SJSA1 (cell line): ENCODE data around the gene ATG5. TPM values are rescaled to one million over a fixed set of nuclear protein-coding genes. Genes with fewer than 3 reads are reported as not detected.
A peak's percentile ranks its signal among the peaks of the same experiment; 100 is the strongest.

Experiments
- DNase-seq, 2 experiments: peaks; one replicate each; pipeline ENCODE4 v3.0.0-alpha.2; 2015 to 2020; ENCODE audit warnings: low spot score in 2 of 2, low read depth in 1 of 2
- H3K27ac ChIP-seq: fragments of 250-450 bp; sonication (Bioruptor Pico); 2 replicates; pipeline ENCODE4 v1.5.1; 2020; ENCODE audit warnings: mild to moderate bottlenecking, moderate library complexity
- H3K27me3 ChIP-seq: fragments of 250-450 bp; sonication (Bioruptor Pico); replicated peaks from 2 replicates; pipeline ENCODE4 v1.5.1; 2020; ENCODE audit warnings: mild to moderate bottlenecking, moderate library complexity
- H3K36me3 ChIP-seq: fragments of 250-450 bp; sonication (Bioruptor Pico); 2 replicates; pipeline ENCODE4 v1.5.1; 2020; ENCODE audit warnings: mild to moderate bottlenecking
- H3K4me1 ChIP-seq: fragments of 250-450 bp; sonication (Bioruptor Pico); replicated peaks from 2 replicates; pipeline ENCODE4 v1.6.1; 2021; ENCODE audit warnings: mild to moderate bottlenecking
- H3K4me3 ChIP-seq: fragments of 250-450 bp; sonication (Bioruptor Pico); 2 replicates; pipeline ENCODE4 v1.5.1; 2020; ENCODE audit warnings: mild to moderate bottlenecking
- H3K9me3 ChIP-seq: fragments of 250-450 bp; sonication (Bioruptor Pico); replicated peaks from 2 replicates; pipeline ENCODE4 v1.5.1; 2020; ENCODE audit warnings: mild to moderate bottlenecking
- total RNA-seq: library from RNA; depleted of rRNA; stranded (reverse); fragments of >200 nt; shearing (Covaris generic); gene quantifications from 2 replicates; pipeline ENCODE4 v1.2.3, GENCODE V29; 2014

Gene ATG5
- total RNA-seq, 1 experiment from 2014 or later: 68.7 TPM

- Histone ChIP-seq H3K27me3 (no peaks in the 10 kb centered on the region), H3K36me3 (0 out of 2 replicates have a peak, but pooled peaks cover 3% of the 10 kb centered on the region), H3K27ac (no peak overlapping the region), H3K4me1 (peaks cover 26% of the 10 kb centered on the region), H3K9me3 (no peaks in the 10 kb centered on the region), H3K4me3 (no peak overlapping the region)
- no peak for DNase-seq
Observed at GRCh38 chr6:106186172-106186571, 139.4 kb downstream of the ATG5 start.

GRCh38 chr6:106185615-106186014 lies 139.9 kb downstream of the ATG5 start:
- no peaks in the 10 kb centered on the region for H3K9me3 ChIP-seq
- H3K4me1 ChIP-seq: peaks cover 26% of the 10 kb centered on the region
- H3K36me3 ChIP-seq: 0 out of 2 replicates have a peak, but pooled peaks cover 3% of the 10 kb centered on the region
- no peak for DNase-seq
- no peaks in the 10 kb centered on the region for H3K27me3 ChIP-seq
- H3K27ac ChIP-seq: no peak overlapping the region
- H3K4me3 ChIP-seq: no peak overlapping the region

- no peaks in the 10 kb centered on the region for H3K9me3 ChIP-seq
- 0 out of 2 replicates have a peak, but pooled peaks cover 3% of the 10 kb centered on the region for H3K36me3 ChIP-seq
- H3K27me3 ChIP-seq: no peaks in the 10 kb centered on the region
- DNase-seq: no peak
- no peak overlapping the region for H3K4me3 ChIP-seq
- no peak overlapping the region for H3K27ac ChIP-seq
- H3K4me1 ChIP-seq: peaks cover 26% of the 10 kb centered on the region
Observed at GRCh38 chr6:106184629-106185028, 140.9 kb downstream of the ATG5 start.

GRCh38 chr6:106183430-106183829 lies 142.1 kb downstream of the ATG5 start:
- 0 out of 2 replicates have a peak, but pooled peaks cover 3% of the 10 kb centered on the region for H3K36me3 ChIP-seq
- H3K27ac ChIP-seq: no peak overlapping the region
- H3K4me1 ChIP-seq: peaks cover 25% of the 10 kb centered on the region
- no peaks in the 10 kb centered on the region for H3K27me3 ChIP-seq
- no peak overlapping the region for H3K4me3 ChIP-seq
- H3K9me3 ChIP-seq: no peaks in the 10 kb centered on the region
- no peak for DNase-seq

- Histone ChIP-seq H3K4me3 (no peak overlapping the region), H3K9me3 (no peaks in the 10 kb centered on the region), H3K36me3 (0 out of 2 replicates have a peak, but pooled peaks cover 3% of the 10 kb centered on the region), H3K27ac (peak overlapping the region; percentile 63), H3K4me1 (peaks cover 19% of the 10 kb centered on the region), H3K27me3 (no peaks in the 10 kb centered on the region)
- DNase-seq: no peak
Observed at GRCh38 chr6:106182455-106182854, 143.1 kb downstream of the ATG5 start.

- Histone ChIP-seq H3K36me3 (0 out of 2 replicates have a peak, but pooled peaks cover 3% of the 10 kb centered on the region), H3K4me1 (peaks cover 18% of the 10 kb centered on the region), H3K27ac (peak overlapping the region; percentile 63), H3K9me3 (no peaks in the 10 kb centered on the region), H3K27me3 (no peaks in the 10 kb centered on the region), H3K4me3 (no peak overlapping the region)
- DNase-seq: peak in 1 of 2 experiments; percentile 75
Observed at GRCh38 chr6:106181664-106182418, 143.7 kb downstream of the ATG5 start.

GRCh38 chr6:106180208-106180607 lies 145.4 kb downstream of the ATG5 start:
- Histone ChIP-seq H3K36me3 (no peaks in the 10 kb centered on the region), H3K27me3 (no peaks in the 10 kb centered on the region), H3K4me1 (peaks cover 18% of the 10 kb centered on the region), H3K27ac (no peak overlapping the region), H3K4me3 (no peak overlapping the region), H3K9me3 (no peaks in the 10 kb centered on the region)
- no peak for DNase-seq

- H3K4me1 ChIP-seq: peaks cover 18% of the 10 kb centered on the region
- H3K4me3 ChIP-seq: no peak overlapping the region
- H3K27me3 ChIP-seq: no peaks in the 10 kb centered on the region
- H3K9me3 ChIP-seq: no peaks in the 10 kb centered on the region
- no peak for DNase-seq
- no peak overlapping the region for H3K27ac ChIP-seq
- no peaks in the 10 kb centered on the region for H3K36me3 ChIP-seq
Observed at GRCh38 chr6:106178900-106179299, 146.7 kb downstream of the ATG5 start.

- no peaks in the 10 kb centered on the region for H3K36me3 ChIP-seq
- H3K4me3 ChIP-seq: no peak overlapping the region
- H3K9me3 ChIP-seq: no peaks in the 10 kb centered on the region
- no peak overlapping the region for H3K27ac ChIP-seq
- DNase-seq: no peak
- H3K27me3 ChIP-seq: no peaks in the 10 kb centered on the region
- H3K4me1 ChIP-seq: peaks cover 17% of the 10 kb centered on the region
Observed at GRCh38 chr6:106177786-106178185, 147.8 kb downstream of the ATG5 start.

GRCh38 chr6:106173124-106173879 lies 152.3 kb downstream of the ATG5 start:
- H3K27me3 ChIP-seq: no peaks in the 10 kb centered on the region
- H3K4me3 ChIP-seq: no peak overlapping the region
- no peaks in the 10 kb centered on the region for H3K36me3 ChIP-seq
- H3K27ac ChIP-seq: no peak overlapping the region
- DNase-seq: no peak
- no peaks in the 10 kb centered on the region for H3K9me3 ChIP-seq
- no peaks in the 10 kb centered on the region for H3K4me1 ChIP-seq

GRCh38 chr6:106170030-106170791 lies 155.3 kb downstream of the ATG5 start:
- H3K27me3 ChIP-seq: no peaks in the 10 kb centered on the region
- no peak overlapping the region for H3K27ac ChIP-seq
- no peak for DNase-seq
- no peaks in the 10 kb centered on the region for H3K36me3 ChIP-seq
- no peak overlapping the region for H3K4me3 ChIP-seq
- no peaks in the 10 kb centered on the region for H3K4me1 ChIP-seq
- no peaks in the 10 kb centered on the region for H3K9me3 ChIP-seq

- no peak for DNase-seq
- no peaks in the 10 kb centered on the region for H3K4me1 ChIP-seq
Observed at GRCh38 chr6:106169517-106169916, 156.0 kb downstream of the ATG5 start.

GRCh38 chr6:106168097-106168888 lies 157.3 kb downstream of the ATG5 start:
- Histone ChIP-seq H3K27ac (no peak overlapping the region), H3K27me3 (no peaks in the 10 kb centered on the region)

More at GRCh38 chr6:106169517-106169916, 156.0 kb downstream of the ATG5 start:
- H3K27me3 ChIP-seq: no peaks in the 10 kb centered on the region
- H3K27ac ChIP-seq: no peak overlapping the region
- H3K9me3 ChIP-seq: no peaks in the 10 kb centered on the region
- H3K4me3 ChIP-seq: no peak overlapping the region
- no peaks in the 10 kb centered on the region for H3K36me3 ChIP-seq

More at GRCh38 chr6:106168097-106168888, 157.3 kb downstream of the ATG5 start:
- Histone ChIP-seq H3K4me1 (no peaks in the 10 kb centered on the region), H3K9me3 (no peaks in the 10 kb centered on the region), H3K36me3 (no peaks in the 10 kb centered on the region), H3K4me3 (no peak overlapping the region)
- DNase-seq: no peak
